IMR-90 (cell line): ENCODE data around the gene RCHY1.
A peak's percentile ranks its signal among the peaks of the same experiment; 100 is the strongest.

ENCODE experiments used
- CEBPB ChIP-seq: IDR thresholded peaks from 2 replicates; pipeline ENCODE4 v1.6.1; 2012; ENCODE audit warnings: low read depth, low read length, improper control_type of control experiment
- CTCF ChIP-seq: conservative IDR thresholded peaks from 2 replicates; pipeline ENCODE4 v1.5.1; 2012; ENCODE audit warnings: mild to moderate bottlenecking, low read depth, low read length, improper control_type of control experiment
- FOS ChIP-seq: fragments of 150-350 bp; IDR thresholded peaks from 2 replicates; pipeline ENCODE4 v1.6.1; 2016; ENCODE audit warnings: low read depth, low read length
- MAZ ChIP-seq: IDR thresholded peaks from 2 replicates; pipeline ENCODE4 v1.6.1; 2012; ENCODE audit warnings: low read depth, mild to moderate bottlenecking, low read length, improper control_type of control experiment, moderate library complexity, borderline replicate concordance
- MXI1 ChIP-seq: IDR thresholded peaks from 2 replicates; pipeline ENCODE4 v1.6.1; 2012; ENCODE audit warnings: low read depth, mild to moderate bottlenecking, low read length, moderate library complexity, borderline replicate concordance
- NFE2L2 ChIP-seq: fragments of 150-350 bp; IDR thresholded peaks from 2 replicates; pipeline ENCODE4 v1.6.1; 2016; ENCODE audit warnings: low read depth, mild to moderate bottlenecking, low read length
- POLR2A ChIP-seq: IDR thresholded peaks from 2 replicates; pipeline ENCODE4 v1.6.1; 2012; ENCODE audit warnings: mild to moderate bottlenecking, low read depth, low read length
- RAD21 ChIP-seq: IDR thresholded peaks from 2 replicates; pipeline ENCODE4 v1.6.1; 2012; ENCODE audit warnings: low read length, improper control_type of control experiment
- RCOR1 ChIP-seq: IDR thresholded peaks from 2 replicates; pipeline ENCODE4 v1.6.1; 2012; ENCODE audit warnings: mild to moderate bottlenecking, low read length, improper control_type of control experiment; ENCODE audit not compliant: insufficient replicate concordance
- SMC3 ChIP-seq: fragments of 150-350 bp; IDR thresholded peaks from 2 replicates; pipeline ENCODE4 v1.6.1; 2016; ENCODE audit warnings: low read depth, mild to moderate bottlenecking, antibody characterized with exemption, low read length, moderate library complexity
- USF2 ChIP-seq: fragments of 150-350 bp; IDR thresholded peaks from 2 replicates; pipeline ENCODE4 v1.6.1; 2017; ENCODE audit warnings: mild to moderate bottlenecking, antibody characterized with exemption, low read length, low read depth

GRCh38 chr4:75525086-75525485 lies 10.9 kb upstream of the RCHY1 start:
- TF ChIP-seq CTCF: no peak
- TF ChIP-seq SMC3: no peak
- no peak for TF ChIP-seq POLR2A
- TF ChIP-seq RAD21: no peak
- peak; percentile 57 for TF ChIP-seq CEBPB
- TF ChIP-seq RCOR1: no peak
- no peak for TF ChIP-seq USF2
- TF ChIP-seq MXI1: no peak
- TF ChIP-seq MAZ: no peak
- TF ChIP-seq FOS: no peak
- TF ChIP-seq NFE2L2: no peak
